H1 (cell line): ENCODE results near the gene PAWR.

Source experiments
- BRCA1 ChIP-seq: IDR thresholded peaks from 2 replicates; pipeline ENCODE4 v1.6.1; 2012; ENCODE audit warnings: low read depth, low read length, improper control_type of control experiment
- EP300 ChIP-seq, 2 experiments: IDR thresholded peaks; 1 replicate in 1 of 2; 2 replicates in 1 of 2; pipeline ENCODE4 v1.6.1; 2011 to 2012; ENCODE audit warnings: low read depth in 2 of 2, low read length in 2 of 2, mild to moderate bottlenecking in 2 of 2, borderline replicate concordance in 1 of 2, inconsistent platforms in 1 of 2, moderate library complexity in 1 of 2
- HDAC6 ChIP-seq: IDR thresholded peaks from one replicate; pipeline ENCODE4 v1.7.1; 2012; ENCODE audit warnings: low read depth, mild to moderate bottlenecking, inconsistent platforms, low read length, moderate library complexity
- MAX ChIP-seq: IDR thresholded peaks from 2 replicates; pipeline ENCODE4 v1.6.1; 2012; ENCODE audit warnings: inconsistent platforms
- PHF8 ChIP-seq: fragments of 200-600 bp; sonication (generic); conservative IDR thresholded peaks from 2 replicates; pipeline ENCODE4 v1.7.1; 2012; ENCODE audit warnings: low read depth, mild to moderate bottlenecking, inconsistent platforms, low read length, moderate library complexity
- POLR2A ChIP-seq, 2 experiments: IDR thresholded peaks; 1 replicate in 1 of 2; 2 replicates in 1 of 2; pipeline ENCODE4 v1.6.1; 2011; ENCODE audit warnings: low read depth in 2 of 2, low read length in 2 of 2, mild to moderate bottlenecking in 2 of 2; ENCODE audit errors: control extremely low read depth in 1 of 2
- RNF2 ChIP-seq: fragments of 200-900, 300-1000 bp; sonication (generic); IDR thresholded peaks from 2 replicates; pipeline ENCODE4 v1.7.1; 2016; ENCODE audit warnings: borderline replicate concordance, low read depth, mild to moderate bottlenecking, antibody characterized with exemption, low read length; ENCODE audit not compliant: poor library complexity, severe bottlenecking; ENCODE audit errors: missing control alignments
- YY1 ChIP-seq: IDR thresholded peaks from 2 replicates; pipeline ENCODE4 v1.6.1; 2011; ENCODE audit warnings: low read depth, mild to moderate bottlenecking, low read length
- TF ChIP-seq, protein P1 (sequence below), 3 experiments: IDR thresholded peaks; 1 replicate in 2 of 3; 2 replicates in 1 of 3; pipeline versions ENCODE4 v1.5.1 to v1.6.1; 2011; ENCODE audit warnings: low read length in 3 of 3, mild to moderate bottlenecking in 3 of 3, inconsistent platforms in 2 of 3, low read depth in 1 of 3, moderate library complexity in 1 of 3; ENCODE audit not compliant: insufficient read depth in 1 of 3; ENCODE audit errors: control extremely low read depth in 1 of 3
- TF ChIP-seq, protein P2 (sequence below): IDR thresholded peaks from 2 replicates; pipeline ENCODE4 v1.6.1; 2011; ENCODE audit warnings: low read depth, mild to moderate bottlenecking, low read length; ENCODE audit not compliant: insufficient read depth

GRCh38 chr12:79569679-79570078 is 121.1 kb downstream of the PAWR start:
- TF ChIP-seq, protein P1, sequence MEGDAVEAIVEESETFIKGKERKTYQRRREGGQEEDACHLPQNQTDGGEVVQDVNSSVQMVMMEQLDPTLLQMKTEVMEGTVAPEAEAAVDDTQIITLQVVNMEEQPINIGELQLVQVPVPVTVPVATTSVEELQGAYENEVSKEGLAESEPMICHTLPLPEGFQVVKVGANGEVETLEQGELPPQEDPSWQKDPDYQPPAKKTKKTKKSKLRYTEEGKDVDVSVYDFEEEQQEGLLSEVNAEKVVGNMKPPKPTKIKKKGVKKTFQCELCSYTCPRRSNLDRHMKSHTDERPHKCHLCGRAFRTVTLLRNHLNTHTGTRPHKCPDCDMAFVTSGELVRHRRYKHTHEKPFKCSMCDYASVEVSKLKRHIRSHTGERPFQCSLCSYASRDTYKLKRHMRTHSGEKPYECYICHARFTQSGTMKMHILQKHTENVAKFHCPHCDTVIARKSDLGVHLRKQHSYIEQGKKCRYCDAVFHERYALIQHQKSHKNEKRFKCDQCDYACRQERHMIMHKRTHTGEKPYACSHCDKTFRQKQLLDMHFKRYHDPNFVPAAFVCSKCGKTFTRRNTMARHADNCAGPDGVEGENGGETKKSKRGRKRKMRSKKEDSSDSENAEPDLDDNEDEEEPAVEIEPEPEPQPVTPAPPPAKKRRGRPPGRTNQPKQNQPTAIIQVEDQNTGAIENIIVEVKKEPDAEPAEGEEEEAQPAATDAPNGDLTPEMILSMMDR (IDR thresholded peaks at IDR 0.05; ENCODE audit: control extremely low read depth in 1 of 3, insufficient read depth in 1 of 3, low read depth in 1 of 3, low read length in 3 of 3): no peak
- no peak for TF ChIP-seq EP300 (IDR thresholded peaks at IDR 0.05; ENCODE audit: borderline replicate concordance in 1 of 2, low read depth in 2 of 2, low read length in 2 of 2)
- no peak for TF ChIP-seq BRCA1
- TF ChIP-seq PHF8: no peak
- no peak for TF ChIP-seq YY1
- TF ChIP-seq RNF2: no peak
- no peak for TF ChIP-seq HDAC6
- no peak for TF ChIP-seq POLR2A (IDR thresholded peaks at IDR 0.05; ENCODE audit: control extremely low read depth in 1 of 2, low read depth in 2 of 2, low read length in 2 of 2)
- TF ChIP-seq, protein P2, sequence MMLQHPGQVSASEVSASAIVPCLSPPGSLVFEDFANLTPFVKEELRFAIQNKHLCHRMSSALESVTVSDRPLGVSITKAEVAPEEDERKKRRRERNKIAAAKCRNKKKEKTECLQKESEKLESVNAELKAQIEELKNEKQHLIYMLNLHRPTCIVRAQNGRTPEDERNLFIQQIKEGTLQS: no peak
- TF ChIP-seq MAX: no peak
